ENCODE results near the gene HES6.

DNA sequence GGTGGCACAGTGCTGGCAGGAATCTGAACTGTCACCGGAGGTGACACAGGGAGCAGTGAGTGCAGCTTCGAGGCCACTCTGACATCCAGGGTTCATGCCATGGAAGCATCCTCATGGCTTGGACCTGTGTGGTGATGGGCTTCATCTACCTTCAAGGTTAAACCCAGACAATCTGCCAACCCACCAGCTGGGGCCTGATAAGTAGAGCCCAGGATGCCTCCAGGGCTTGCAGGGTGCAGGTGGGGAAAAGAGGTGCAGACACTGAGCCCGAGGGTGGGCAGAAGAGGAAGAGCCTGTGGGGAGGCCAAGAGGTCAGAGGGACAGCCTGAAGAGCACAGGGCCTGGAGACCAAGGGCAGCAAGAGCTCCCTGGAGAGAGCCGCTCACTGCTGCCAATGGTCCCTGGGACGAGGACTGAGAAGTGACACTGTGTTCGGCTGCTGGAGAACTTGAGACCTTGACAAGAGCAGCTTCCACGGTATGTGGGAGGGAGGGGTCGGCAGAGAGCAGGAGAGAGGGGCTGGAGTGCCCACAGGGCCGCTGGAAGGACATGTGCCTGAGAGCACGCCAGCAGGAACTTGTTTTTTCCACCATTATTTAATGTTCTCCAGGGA lies 8.1 kb upstream of the HES6 start:
- TF ChIP-seq POLR2A (IDR thresholded peaks at IDR 0.05; ENCODE audit: low read depth) = no peak
- TF ChIP-seq, protein P1, sequence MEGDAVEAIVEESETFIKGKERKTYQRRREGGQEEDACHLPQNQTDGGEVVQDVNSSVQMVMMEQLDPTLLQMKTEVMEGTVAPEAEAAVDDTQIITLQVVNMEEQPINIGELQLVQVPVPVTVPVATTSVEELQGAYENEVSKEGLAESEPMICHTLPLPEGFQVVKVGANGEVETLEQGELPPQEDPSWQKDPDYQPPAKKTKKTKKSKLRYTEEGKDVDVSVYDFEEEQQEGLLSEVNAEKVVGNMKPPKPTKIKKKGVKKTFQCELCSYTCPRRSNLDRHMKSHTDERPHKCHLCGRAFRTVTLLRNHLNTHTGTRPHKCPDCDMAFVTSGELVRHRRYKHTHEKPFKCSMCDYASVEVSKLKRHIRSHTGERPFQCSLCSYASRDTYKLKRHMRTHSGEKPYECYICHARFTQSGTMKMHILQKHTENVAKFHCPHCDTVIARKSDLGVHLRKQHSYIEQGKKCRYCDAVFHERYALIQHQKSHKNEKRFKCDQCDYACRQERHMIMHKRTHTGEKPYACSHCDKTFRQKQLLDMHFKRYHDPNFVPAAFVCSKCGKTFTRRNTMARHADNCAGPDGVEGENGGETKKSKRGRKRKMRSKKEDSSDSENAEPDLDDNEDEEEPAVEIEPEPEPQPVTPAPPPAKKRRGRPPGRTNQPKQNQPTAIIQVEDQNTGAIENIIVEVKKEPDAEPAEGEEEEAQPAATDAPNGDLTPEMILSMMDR (IDR thresholded peaks at IDR 0.05) = no peak
